ENCODE measurements around the gene TXNDC17. TPM values are rescaled to one million over a fixed set of nuclear protein-coding genes. Genes with fewer than 3 reads are reported as not detected.

Gene TXNDC17
- total and polyA plus RNA-seq, 9 of the 15 experiments (the other 6 are each of a cell fraction or from before 2014, with no cell fraction given), result 108 to 759 (median 179) TPM

GRCh38 chr17:6640536-6641246 is at the start of gene TXNDC17, which contains the start of gene KIAA0753 (continued):
- TF ChIP-seq CREB3L1 (IDR thresholded peaks at IDR 0.05; ENCODE audit: borderline replicate concordance, low read depth), result no peak
- TF ChIP-seq AFF1 (IDR thresholded peaks at IDR 0.05; ENCODE audit: low read depth in 1 of 2, partially characterized antibody in 2 of 2), result peak in 1 of 2 experiments; percentile 87
- TF ChIP-seq SIRT6 (IDR thresholded peaks at IDR 0.05; ENCODE audit: low read depth, low read length), result no peak
- peak; percentile 67; the same call in 1 of the 2 replicates for TF ChIP-seq E2F5 (CRISPR knock-in tag; IDR thresholded peaks at IDR 0.05)
- TF ChIP-seq NFIX (CRISPR knock-in tag; IDR thresholded peaks at IDR 0.05; ENCODE audit: low read depth), result no peak
- peak; percentile 81; the same call in 1 of the 2 replicates for TF ChIP-seq EP400 (IDR thresholded peaks at IDR 0.05)
- TF ChIP-seq DPF2 (IDR thresholded peaks at IDR 0.05), result no peak
- peak; percentile 50 for TF ChIP-seq GMEB1 (CRISPR knock-in tag; IDR thresholded peaks at IDR 0.05)
- no peak for TF ChIP-seq BDP1 (IDR thresholded peaks at IDR 0.05; ENCODE audit: insufficient read depth, insufficient read length)
- no peak; the same call in 1 of the 2 replicates for TF ChIP-seq MXI1 (IDR thresholded peaks at IDR 0.05; ENCODE audit: low read depth, low read length)
- TF ChIP-seq CREB3 (tag; conservative IDR thresholded peaks at IDR 0.05; ENCODE audit: low read depth), result no peak
- no peak for TF ChIP-seq SNIP1 (IDR thresholded peaks at IDR 0.05; ENCODE audit: low read depth)
- no peak for TF ChIP-seq THAP7 (CRISPR knock-in tag; IDR thresholded peaks at IDR 0.05)
- no peak for TF ChIP-seq ZNF224 (CRISPR knock-in tag; IDR thresholded peaks at IDR 0.05)
- TF ChIP-seq MLLT1 (IDR thresholded peaks at IDR 0.05), result no peak

All from K562 (cell line).